GM12801 (cell line): ENCODE results near the gene GPHN.

ENCODE experiments used
- CTCF ChIP-seq: IDR thresholded peaks from one replicate; pipeline ENCODE4 v1.5.1; 2011; ENCODE audit warnings: control low read depth; ENCODE audit not compliant: insufficient read length; ENCODE audit errors: extremely low read depth

The GPHN gene

GRCh38 chr14:66772146-66772545 lies 264.2 kb downstream of the GPHN start:
- no peak for TF ChIP-seq CTCF

GRCh38 chr14:66782853-66783252 lies 274.9 kb downstream of the GPHN start:
- no peak for TF ChIP-seq CTCF

GRCh38 chr14:66790101-66790500 lies 282.2 kb downstream of the GPHN start:
- no peak for TF ChIP-seq CTCF

GRCh38 chr14:66802962-66803361 lies 295.0 kb downstream of the GPHN start:
- TF ChIP-seq CTCF = no peak

- no peak for TF ChIP-seq CTCF
Measured at GRCh38 chr14:66804141-66804540, 296.2 kb downstream of the GPHN start.

- TF ChIP-seq CTCF = no peak
Measured at GRCh38 chr14:66813636-66814035, 305.7 kb downstream of the GPHN start.

- no peak for TF ChIP-seq CTCF
Measured at GRCh38 chr14:66815687-66816086, 307.7 kb downstream of the GPHN start.

GRCh38 chr14:66824251-66824650 lies 316.3 kb downstream of the GPHN start:
- no peak for TF ChIP-seq CTCF
